PC-3 (cell line): ENCODE results near the gene NOC4L. TPM values are rescaled to one million over a fixed set of nuclear protein-coding genes. Genes with fewer than 3 reads are reported as not detected.

Experiments used
- ATAC-seq: fragments of 200-7000 bp; cut with Tn5 transposase; 2 replicates; pipeline ENCODE4 v1.9.1; 2020; ENCODE audit warnings: mild to moderate bottlenecking, moderate library complexity
- BruUV-seq: library from RNA; stranded (reverse); fragments of 400-500 nt; replicated peaks from 2 replicates; lab custom pipeline; 2021; lab: Mats Ljungman, UMichigan
- CTCF ChIA-PET: fragments of 300-600 bp; sonication (Branson Sonifier 250); formaldehyde crosslinking; loops from one replicate; lab custom pipeline; 2022; ENCODE audit warnings: antibody characterized with exemption; lab: Charles Lee
- POLR2A ChIA-PET: fragments of 300-600 bp; sonication (Branson Sonifier 250); formaldehyde crosslinking; loops from one replicate; lab custom pipeline; 2022; ENCODE audit warnings: antibody characterized with exemption; ENCODE audit not compliant: unreplicated experiment; lab: Charles Lee
- DNase-seq: peaks from one replicate; pipeline ENCODE4 v3.0.0-alpha.2; 2015
- H2AFZ ChIP-seq: fragments of 300-600 bp; sonication (generic); 2 replicates; pipeline ENCODE4 v1.6.0; 2016; ENCODE audit warnings: antibody characterized with exemption, low read length
- H3F3A ChIP-seq: fragments of 300-600 bp; sonication (generic); one replicate; pipeline ENCODE4 v1.6.0; 2017; ENCODE audit warnings: antibody characterized with exemption, low read length, control low read depth, mild to moderate bottlenecking; ENCODE audit not compliant: unreplicated experiment
- H3K27ac ChIP-seq: fragments of 300-600 bp; sonication (generic); 2 replicates; pipeline ENCODE4 v1.5.1; 2016; ENCODE audit warnings: mild to moderate bottlenecking, low read length
- H3K27me3 ChIP-seq: fragments of 300-600 bp; sonication (generic); 2 replicates; pipeline ENCODE4 v1.6.1; 2016; ENCODE audit warnings: low read length, mixed read lengths
- H3K36me3 ChIP-seq: fragments of 300-600 bp; sonication (generic); 2 replicates; pipeline ENCODE4 v1.6.1; 2016; ENCODE audit warnings: low read depth, mixed run types, low read length, mixed read lengths
- H3K4me1 ChIP-seq: fragments of 300-600 bp; sonication (generic); 2 replicates; pipeline ENCODE4 v1.5.1; 2016; ENCODE audit warnings: low read length; ENCODE audit not compliant: insufficient read depth
- H3K4me2 ChIP-seq: fragments of 300-600 bp; sonication (generic); 2 replicates; pipeline ENCODE4 v1.6.0; 2016; ENCODE audit warnings: low read length
- H3K4me3 ChIP-seq: fragments of 300-600 bp; sonication (generic); 2 replicates; pipeline ENCODE4 v1.5.1; 2016; ENCODE audit warnings: mild to moderate bottlenecking, low read length, mixed read lengths
- H3K79me2 ChIP-seq: fragments of 300-600 bp; sonication (generic); 2 replicates; pipeline ENCODE4 v1.6.1; 2017; ENCODE audit warnings: low read length, mixed read lengths
- H3K9ac ChIP-seq: fragments of 300-600 bp; sonication (generic); 2 replicates; pipeline ENCODE4 v1.6.0; 2016; ENCODE audit warnings: mild to moderate bottlenecking, low read length
- H3K9me2 ChIP-seq: fragments of 300-600 bp; sonication (generic); replicated peaks from 2 replicates; pipeline ENCODE4 v1.6.1; 2016; ENCODE audit warnings: mixed run types, low read length, mixed read lengths
- H3K9me3 ChIP-seq: fragments of 300-600 bp; sonication (generic); 2 replicates; pipeline ENCODE4 v1.6.1; 2016; ENCODE audit warnings: low read length, mixed read lengths
- H4K20me1 ChIP-seq: fragments of 300-600 bp; sonication (generic); 2 replicates; pipeline ENCODE4 v1.6.1; 2016; ENCODE audit warnings: low read length, mixed read lengths
- CTCF ChIP-seq: fragments of 300-600 bp; sonication (generic); conservative IDR thresholded peaks from 2 replicates; pipeline ENCODE4 v1.5.1; 2017; ENCODE audit warnings: antibody characterized with exemption, low read depth, mild to moderate bottlenecking, low read length
- EZH2 ChIP-seq: fragments of 300-600 bp; sonication (generic); IDR thresholded peaks from one replicate; pipeline ENCODE4 v1.6.1; 2017; ENCODE audit warnings: antibody characterized with exemption, mild to moderate bottlenecking, low read length; ENCODE audit not compliant: unreplicated experiment
- EZH2phosphoT487 ChIP-seq: fragments of 300-600 bp; sonication (generic); IDR thresholded peaks from 2 replicates; pipeline ENCODE4 v1.6.1; 2018; ENCODE audit warnings: mild to moderate bottlenecking, antibody characterized with exemption, low read length, borderline replicate concordance
- intact Hi-C: fragments of 100-400 bp; cut with micrococcal nuclease; formaldehyde crosslinking; loops from 2 replicates; pipeline ENCODE4 v1.9.0; 2023
- total RNA-seq: library from RNA; depleted of rRNA; stranded (reverse); fragments of >200 nt; gene quantifications from 2 replicates; pipeline ENCODE4 v1.2.3, GENCODE V29; 2014

Gene NOC4L
- total RNA-seq, 1 experiment from 2014 or later: 44.4 TPM

GRCh38 chr12:132144810-132145168 lies 532 bp downstream of the NOC4L start:
- no peak for TF ChIP-seq CTCF
- CTCF ChIA-PET: no interaction called here
- H3K9me2 ChIP-seq: no peaks in the 10 kb centered on the region
- no peaks in the 10 kb centered on the region for H3K27me3 ChIP-seq
- POLR2A ChIA-PET: no interaction called here
- peak overlapping the region; percentile 86 for H3K4me3 ChIP-seq
- peak overlapping the region; percentile 34; the same call in 1 of the 2 replicates for H3K27ac ChIP-seq
- no peaks in the 10 kb centered on the region for H3F3A ChIP-seq
- H4K20me1 ChIP-seq: 0 out of 2 replicates have a peak, but pooled peaks cover 6% of the 10 kb centered on the region
- H3K9me3 ChIP-seq: no peaks in the 10 kb centered on the region
- BruUV-seq: TSS peak; percentile 60
- H3K36me3 ChIP-seq: peaks cover 41% of the 10 kb centered on the region
- DNase-seq (no peak), ATAC-seq (peak; percentile 7; the same call in 1 of the 2 replicates)
- H3K79me2 ChIP-seq: peaks cover 64% of the 10 kb centered on the region
- peak overlapping the region; percentile 98 for H3K9ac ChIP-seq
- H3K4me1 ChIP-seq: peaks cover 18% of the 10 kb centered on the region; the same call in 1 of the 2 replicates
- intact Hi-C loops: no loop called here
- H2AFZ ChIP-seq: peak overlapping the region; percentile 91
- peak overlapping the region; percentile 100 for H3K4me2 ChIP-seq

GRCh38 chr12:132145334-132145733 lies 1.1 kb downstream of the NOC4L start:
- DNase-seq (no peak), ATAC-seq (no peak)
- Histone ChIP-seq H3K79me2 (peaks cover 64% of the 10 kb centered on the region), H3K4me2 (peak overlapping the region; percentile 100), H3K9me3 (no peaks in the 10 kb centered on the region), H3K9me2 (no peaks in the 10 kb centered on the region), H3K27ac (no peak overlapping the region), H3K4me1 (peaks cover 18% of the 10 kb centered on the region; the same call in 1 of the 2 replicates), H3K27me3 (no peaks in the 10 kb centered on the region), H3K9ac (peak overlapping the region; percentile 98), H3K36me3 (peaks cover 36% of the 10 kb centered on the region), H3F3A (no peaks in the 10 kb centered on the region), H3K4me3 (peak overlapping the region; percentile 86), H2AFZ (no peak overlapping the region), H4K20me1 (0 out of 2 replicates have a peak, but pooled peaks cover 6% of the 10 kb centered on the region)
- CTCF ChIA-PET: no interaction called here
- BruUV-seq: no TSS peak
- POLR2A ChIA-PET: interaction anchor here (0.6 kb wide), 1 partner anchor 33 kb away, joined by 4 read pairs; no protein-coding TSS in a partner anchor
- TF ChIP-seq CTCF: no peak
- no peak for TF ChIP-seq EZH2phosphoT487
- no peak for TF ChIP-seq EZH2
- intact Hi-C loops: no loop called here

- no peak for TF ChIP-seq EZH2
- no peak for TF ChIP-seq EZH2phosphoT487
- TF ChIP-seq CTCF: no peak
- Histone ChIP-seq H3K4me2 (no peak overlapping the region), H3F3A (no peaks in the 10 kb centered on the region), H3K27me3 (no peaks in the 10 kb centered on the region), H3K36me3 (peaks cover 29% of the 10 kb centered on the region), H3K9ac (no peak overlapping the region), H3K4me1 (peaks cover 18% of the 10 kb centered on the region; the same call in 1 of the 2 replicates), H3K9me2 (no peaks in the 10 kb centered on the region), H4K20me1 (0 out of 2 replicates have a peak, but pooled peaks cover 6% of the 10 kb centered on the region), H3K79me2 (peaks cover 64% of the 10 kb centered on the region), H3K4me3 (no peak overlapping the region), H3K27ac (no peak overlapping the region), H2AFZ (no peak overlapping the region), H3K9me3 (no peaks in the 10 kb centered on the region)
- POLR2A ChIA-PET: interaction anchor here (0.6 kb wide), 1 partner anchor 33 kb away, joined by 4 read pairs; no protein-coding TSS in a partner anchor
- DNase-seq (no peak), ATAC-seq (no peak)
- intact Hi-C loops: no loop called here
- no TSS peak for BruUV-seq
- CTCF ChIA-PET: no interaction called here
Measured at GRCh38 chr12:132146098-132146497, 1.8 kb downstream of the NOC4L start.
